ENCODE data around the gene CLPSL2.

DNA sequence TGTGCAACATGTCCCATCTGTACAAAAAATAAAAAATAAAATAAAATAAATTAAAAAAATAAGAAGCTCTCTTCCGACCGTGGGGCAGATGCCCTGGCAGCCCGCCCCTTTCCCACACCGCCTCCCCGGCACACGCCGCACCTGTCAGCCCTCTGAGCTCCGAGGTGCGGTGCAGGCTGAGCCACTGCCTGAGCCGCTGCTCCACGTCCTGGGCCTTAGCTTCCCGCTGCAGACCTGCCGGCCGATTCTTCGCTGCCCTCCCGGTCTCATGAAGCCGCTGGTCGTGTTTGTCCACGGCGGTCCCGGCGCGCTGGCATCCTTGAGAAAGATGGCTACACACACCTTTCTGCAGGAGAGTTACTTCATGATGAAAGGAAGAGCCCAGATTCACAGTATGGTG, 10.7 kb upstream of the CLPSL2 start:
- no peak for TF ChIP-seq POLR2A (IDR thresholded peaks at IDR 0.05; ENCODE audit: low read depth, low read length)
- TF ChIP-seq POLR2AphosphoS5 (IDR thresholded peaks at IDR 0.05; ENCODE audit: low read depth, low read length): no peak
- TF ChIP-seq TAF1 (IDR thresholded peaks at IDR 0.05; ENCODE audit: low read depth, low read length): no peak

Measured in GM12891 (cell line).